SK-N-SH treated with all-trans-retinoic acid at 6 μM for 48 hours (cell line): Measurements from ENCODE around the gene TLCD4.

Experiments used
- OSR1 ChIP-seq: fragments of 250-450 bp; sonication (Bioruptor Pico); IDR thresholded peaks from 2 replicates; pipeline ENCODE4 v1.8.0; 2022; ENCODE audit warnings: moderate library complexity, mild to moderate bottlenecking, inconsistent platforms
- TCF4 ChIP-seq: fragments of 250-450 bp; sonication (Bioruptor Pico); IDR thresholded peaks from 2 replicates; pipeline ENCODE4 v1.8.0; 2021; ENCODE audit warnings: mild to moderate bottlenecking, moderate library complexity, borderline replicate concordance
- TOX ChIP-seq: fragments of 250-450 bp; sonication (Bioruptor Pico); IDR thresholded peaks from 2 replicates; pipeline ENCODE4 v1.8.0; 2021; ENCODE audit warnings: mild to moderate bottlenecking, moderate library complexity, borderline replicate concordance
- ZC3H10 ChIP-seq: fragments of 250-450 bp; sonication (Bioruptor Pico); IDR thresholded peaks from 2 replicates; pipeline ENCODE4 v1.5.1; 2021; ENCODE audit warnings: mild to moderate bottlenecking, moderate library complexity
- ZNF565 ChIP-seq: fragments of 450-650 bp; formaldehyde crosslinking; conservative IDR thresholded peaks from 2 replicates; pipeline ENCODE4 v1.5.0; 2020; ENCODE audit warnings: low read depth, mild to moderate bottlenecking, moderate library complexity
- ZNF8 ChIP-seq: fragments of 450-650 bp; formaldehyde crosslinking; IDR thresholded peaks from 2 replicates; pipeline ENCODE4 v1.5.0; 2020; ENCODE audit warnings: mild to moderate bottlenecking, moderate library complexity
- TF ChIP-seq, protein P1 (sequence below): fragments of 250-450 bp; sonication (Bioruptor Pico); IDR thresholded peaks from 2 replicates; pipeline ENCODE4 v1.8.0; 2020; ENCODE audit warnings: mild to moderate bottlenecking, moderate library complexity, borderline replicate concordance

DNA sequence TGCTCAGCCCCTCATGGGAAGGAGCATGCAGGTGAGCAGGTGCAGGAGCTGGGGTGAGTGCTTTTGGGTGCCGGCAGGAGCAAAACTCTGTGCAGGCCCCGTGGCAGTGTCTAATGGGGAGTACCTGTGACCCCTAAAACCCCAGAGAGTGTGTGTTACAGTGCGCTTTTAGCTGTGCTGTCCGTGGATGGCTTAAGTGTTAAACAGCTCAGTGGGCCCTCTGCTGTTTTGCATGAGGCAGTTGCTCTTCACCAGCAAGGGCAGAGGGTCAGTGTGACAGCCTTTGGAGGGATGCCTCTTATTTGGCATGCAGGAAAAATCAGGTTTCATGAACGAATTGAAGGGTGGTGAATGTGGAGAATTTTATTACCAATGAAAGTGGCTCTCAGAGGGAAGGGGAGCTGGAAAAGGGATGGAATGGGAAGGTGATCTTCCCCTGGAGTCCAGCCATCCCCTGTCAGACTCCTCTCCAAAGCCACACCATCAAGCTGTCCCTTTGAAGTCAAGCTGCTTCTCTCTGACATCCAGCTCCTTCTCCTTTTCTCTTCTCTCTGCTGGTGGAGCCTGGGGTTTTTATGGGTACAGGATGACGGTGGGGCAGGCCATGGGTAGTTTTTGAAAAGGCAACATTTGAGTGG lies 27.4 kb upstream of the TLCD4 start:
- TF ChIP-seq ZNF8 (CRISPR knock-in tag) (no peak), ZNF565 (no peak), TCF4 (CRISPR knock-in tag) (no peak), ZC3H10 (CRISPR knock-in tag) (no peak), TOX (CRISPR knock-in tag) (no peak), OSR1 (CRISPR knock-in tag) (no peak)
- TF ChIP-seq, protein P1, sequence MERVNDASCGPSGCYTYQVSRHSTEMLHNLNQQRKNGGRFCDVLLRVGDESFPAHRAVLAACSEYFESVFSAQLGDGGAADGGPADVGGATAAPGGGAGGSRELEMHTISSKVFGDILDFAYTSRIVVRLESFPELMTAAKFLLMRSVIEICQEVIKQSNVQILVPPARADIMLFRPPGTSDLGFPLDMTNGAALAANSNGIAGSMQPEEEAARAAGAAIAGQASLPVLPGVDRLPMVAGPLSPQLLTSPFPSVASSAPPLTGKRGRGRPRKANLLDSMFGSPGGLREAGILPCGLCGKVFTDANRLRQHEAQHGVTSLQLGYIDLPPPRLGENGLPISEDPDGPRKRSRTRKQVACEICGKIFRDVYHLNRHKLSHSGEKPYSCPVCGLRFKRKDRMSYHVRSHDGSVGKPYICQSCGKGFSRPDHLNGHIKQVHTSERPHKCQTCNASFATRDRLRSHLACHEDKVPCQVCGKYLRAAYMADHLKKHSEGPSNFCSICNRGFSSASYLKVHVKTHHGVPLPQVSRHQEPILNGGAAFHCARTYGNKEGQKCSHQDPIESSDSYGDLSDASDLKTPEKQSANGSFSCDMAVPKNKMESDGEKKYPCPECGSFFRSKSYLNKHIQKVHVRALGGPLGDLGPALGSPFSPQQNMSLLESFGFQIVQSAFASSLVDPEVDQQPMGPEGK (CRISPR knock-in tag): no peak
